Hepatocyte (in vitro differentiated cells): ENCODE results near the gene CLCN7. TPM values are rescaled to one million over a fixed set of nuclear protein-coding genes. Genes with fewer than 3 reads are reported as not detected.

Source experiments
- DNase-seq: peaks from one replicate; pipeline ENCODE4 v3.0.0-alpha.2; 2016; ENCODE audit warnings: low spot score
- H2AFZ ChIP-seq: fragments of 200-600 bp; sonication (generic); 2 replicates; pipeline ENCODE4 v1.6.0; 2016; ENCODE audit warnings: antibody characterized with exemption, mild to moderate bottlenecking
- H3K27ac ChIP-seq: fragments of 200-600 bp; sonication (generic); 2 replicates; pipeline ENCODE4 v1.5.1; 2016; ENCODE audit warnings: mild to moderate bottlenecking
- H3K27me3 ChIP-seq: fragments of 200-600 bp; sonication (generic); 2 replicates; pipeline ENCODE4 v1.6.1; 2016
- H3K36me3 ChIP-seq: fragments of 200-600 bp; sonication (generic); replicated peaks from 2 replicates; pipeline ENCODE4 v1.5.1; 2016; ENCODE audit warnings: low read depth; ENCODE audit not compliant: insufficient read depth
- H3K4me1 ChIP-seq: fragments of 200-600 bp; sonication (generic); 2 replicates; pipeline ENCODE4 v1.5.1; 2016; ENCODE audit warnings: mild to moderate bottlenecking, moderate library complexity; ENCODE audit not compliant: insufficient read depth
- H3K4me2 ChIP-seq: fragments of 200-600 bp; sonication (generic); 2 replicates; pipeline ENCODE4 v1.6.0; 2016
- H3K4me3 ChIP-seq: fragments of 200-600 bp; sonication (generic); 2 replicates; pipeline ENCODE4 v1.5.1; 2016; ENCODE audit warnings: mild to moderate bottlenecking
- H3K79me2 ChIP-seq: fragments of 200-600 bp; sonication (generic); 2 replicates; pipeline ENCODE4 v1.6.0; 2017; ENCODE audit warnings: mild to moderate bottlenecking
- H3K9me2 ChIP-seq: fragments of 200-600 bp; sonication (generic); replicated peaks from 2 replicates; pipeline ENCODE4 v1.6.0; 2017; ENCODE audit warnings: mild to moderate bottlenecking; ENCODE audit not compliant: insufficient read depth
- H3K9me3 ChIP-seq: fragments of 200-600 bp; sonication (generic); 2 replicates; pipeline ENCODE4 v1.5.1; 2016; ENCODE audit warnings: low read depth, mild to moderate bottlenecking
- H4K20me1 ChIP-seq: fragments of 200-600 bp; sonication (generic); 2 replicates; pipeline ENCODE4 v1.6.0; 2016; ENCODE audit warnings: mild to moderate bottlenecking; ENCODE audit not compliant: insufficient read depth, poor library complexity, severe bottlenecking
- CTCF ChIP-seq: fragments of 200-600 bp; sonication (generic); IDR thresholded peaks from 2 replicates; pipeline ENCODE4 v1.5.1; 2016; ENCODE audit warnings: antibody characterized with exemption, mild to moderate bottlenecking; ENCODE audit not compliant: poor library complexity
- EZH2 ChIP-seq: fragments of 200-600 bp; sonication (generic); IDR thresholded peaks from 2 replicates; pipeline ENCODE4 v1.6.1; 2016; ENCODE audit warnings: antibody characterized with exemption, mild to moderate bottlenecking, borderline replicate concordance
- EZH2phosphoT487 ChIP-seq: fragments of 200-600 bp; sonication (generic); IDR thresholded peaks from one replicate; pipeline ENCODE4 v1.6.1; 2018; ENCODE audit warnings: antibody characterized with exemption, mild to moderate bottlenecking, low read depth, moderate library complexity; ENCODE audit not compliant: unreplicated experiment, severe bottlenecking
- WGBS: methylation state at CpG from one replicate; pipeline ENCODE4 v1.1.6; 2016; ENCODE audit warnings: low lambda C conversion rate; ENCODE audit errors: missing lambda C conversion rate; 5-methylcytosine and 5-hydroxymethylcytosine counted together
- polyA plus RNA-seq: library from polyadenylated mRNA; unstranded; fragments of >200 nt; fragmentation: Nextera tagmentation; extraction: Ambion mirVana; gene quantifications from 2 replicates; pipeline ENCODE4 v1.2.1, GENCODE V29; 2016
- total RNA-seq: library from RNA; depleted of rRNA; stranded (reverse); fragments of >200 nt; gene quantifications from 2 replicates; pipeline ENCODE4 v1.2.3, GENCODE V29; 2014

CLCN7 gene
- total and polyA plus RNA-seq, 2 experiments from 2014 or later, result 56.3 to 107 TPM

- Histone ChIP-seq H3K27ac (no peak overlapping the region), H3K9me3 (no peaks in the 10 kb centered on the region), H3K4me2 (no peak overlapping the region), H3K27me3 (no peaks in the 10 kb centered on the region), H3K36me3 (no peaks in the 10 kb centered on the region), H3K79me2 (no peaks in the 10 kb centered on the region), H2AFZ (no peak overlapping the region), H3K9me2 (no peaks in the 10 kb centered on the region), H3K4me1 (no peaks in the 10 kb centered on the region), H3K4me3 (no peak overlapping the region), H4K20me1 (no peaks in the 10 kb centered on the region)
- DNase-seq, result no peak
- 95% methylated on average over 21 of the region's 21 CpGs for WGBS
- no peak for TF ChIP-seq EZH2phosphoT487
- TF ChIP-seq EZH2, result no peak
- no peak for TF ChIP-seq CTCF
Observed at GRCh38 chr16:1450841-1451240, 24.0 kb downstream of the CLCN7 start.

GRCh38 chr16:1450218-1450617 lies 24.6 kb downstream of the CLCN7 start:
- no peak overlapping the region for H3K27ac ChIP-seq
- no peaks in the 10 kb centered on the region for H4K20me1 ChIP-seq
- H3K36me3 ChIP-seq, result no peaks in the 10 kb centered on the region
- no peak overlapping the region for H2AFZ ChIP-seq
- 93% methylated on average over 28 of the region's 29 CpGs for WGBS
- no peaks in the 10 kb centered on the region for H3K4me1 ChIP-seq
- H3K9me2 ChIP-seq, result no peaks in the 10 kb centered on the region
- no peaks in the 10 kb centered on the region for H3K27me3 ChIP-seq
- TF ChIP-seq CTCF (no peak), EZH2phosphoT487 (no peak), EZH2 (no peak)
- DNase-seq, result no peak
- H3K9me3 ChIP-seq, result no peaks in the 10 kb centered on the region
- H3K4me2 ChIP-seq, result no peak overlapping the region
- H3K79me2 ChIP-seq, result no peaks in the 10 kb centered on the region
- no peak overlapping the region for H3K4me3 ChIP-seq

GRCh38 chr16:1449201-1449788 lies 25.5 kb downstream of the CLCN7 start:
- WGBS, result 98% methylated on average over 25 of the region's 25 CpGs
- H3K36me3 ChIP-seq, result no peaks in the 10 kb centered on the region

More at GRCh38 chr16:1449201-1449788, 25.5 kb downstream of the CLCN7 start:
- Histone ChIP-seq H3K4me3 (no peak overlapping the region), H3K27me3 (no peaks in the 10 kb centered on the region), H2AFZ (no peak overlapping the region), H3K9me2 (no peaks in the 10 kb centered on the region), H3K4me2 (no peak overlapping the region), H3K4me1 (no peaks in the 10 kb centered on the region), H4K20me1 (no peaks in the 10 kb centered on the region), H3K9me3 (no peaks in the 10 kb centered on the region), H3K27ac (no peak overlapping the region), H3K79me2 (no peaks in the 10 kb centered on the region)
- no peak for DNase-seq
- TF ChIP-seq EZH2phosphoT487 (no peak), CTCF (no peak), EZH2 (no peak)
